Neuronal stem cell (in vitro differentiated cells): ENCODE data around the gene PLXNC1.

Source experiments
- DNase-seq: peaks from one replicate; pipeline ENCODE4 v3.0.0-alpha.2; 2013; ENCODE audit warnings: low spot score
- H2AFZ ChIP-seq: one replicate; pipeline ENCODE4 v1.6.1; 2013; ENCODE audit warnings: mild to moderate bottlenecking, low read length, inconsistent platforms
- H2AK5ac ChIP-seq: 2 replicates; pipeline ENCODE4 v1.6.1; 2013; ENCODE audit warnings: low read depth, mild to moderate bottlenecking, inconsistent platforms, low read length, moderate library complexity, mixed read lengths
- H2BK120ac ChIP-seq: 2 replicates; pipeline ENCODE4 v1.6.1; 2013; ENCODE audit warnings: low read depth, mild to moderate bottlenecking, inconsistent platforms, low read length, moderate library complexity, mixed read lengths
- H2BK12ac ChIP-seq: one replicate; pipeline ENCODE4 v1.6.1; 2013; ENCODE audit warnings: low read length, inconsistent platforms
- H2BK15ac ChIP-seq: 2 replicates; pipeline ENCODE4 v1.6.1; 2013; ENCODE audit warnings: mild to moderate bottlenecking, low read length, inconsistent platforms, mixed read lengths
- H2BK5ac ChIP-seq: one replicate; pipeline ENCODE4 v1.6.1; 2013; ENCODE audit warnings: inconsistent platforms, mild to moderate bottlenecking, low read length, moderate library complexity
- H3K14ac ChIP-seq: one replicate; pipeline ENCODE4 v1.6.1; 2013; ENCODE audit warnings: low read length, inconsistent platforms
- H3K18ac ChIP-seq: 2 replicates; pipeline ENCODE4 v1.6.1; 2013; ENCODE audit warnings: low read length, inconsistent platforms
- H3K23ac ChIP-seq: 2 replicates; pipeline ENCODE4 v1.6.1; 2013; ENCODE audit warnings: low read depth, mild to moderate bottlenecking, mixed read lengths, low read length, inconsistent platforms; ENCODE audit not compliant: poor library complexity
- H3K27ac ChIP-seq: replicated peaks from 3 replicates; pipeline ENCODE4 v1.5.1; 2013; ENCODE audit warnings: low read length, inconsistent platforms
- H3K27me3 ChIP-seq, 3 experiments: 2 replicates each; pipeline ENCODE4 v1.6.1; 2013; ENCODE audit warnings: low read length in 3 of 3, mild to moderate bottlenecking in 2 of 3, inconsistent platforms in 1 of 3, low read depth in 1 of 3, mixed read lengths in 1 of 3, moderate library complexity in 1 of 3; ENCODE audit not compliant: control insufficient read depth in 3 of 3, insufficient read depth in 3 of 3
- H3K36me3 ChIP-seq, 2 donors: replicated peaks in 1 of 2; 2 replicates each; pipeline ENCODE4 v1.6.1; 2013; ENCODE audit warnings: low read length in 2 of 2; ENCODE audit not compliant: control insufficient read depth in 2 of 2, insufficient read depth in 2 of 2
- H3K4ac ChIP-seq: 2 replicates; pipeline ENCODE4 v1.6.1; 2013; ENCODE audit warnings: inconsistent platforms, mild to moderate bottlenecking, low read length, moderate library complexity
- H3K4me1 ChIP-seq, 2 donors: 1 replicate in 1 of 2; 2 replicates in 1 of 2; pipeline ENCODE4 v1.6.1; 2013; ENCODE audit warnings: low read length in 2 of 2, low read depth in 1 of 2; ENCODE audit not compliant: control insufficient read depth in 2 of 2, insufficient read depth in 1 of 2
- H3K4me2 ChIP-seq: one replicate; pipeline ENCODE4 v1.6.1; 2013; ENCODE audit warnings: mild to moderate bottlenecking, low read length, inconsistent platforms; ENCODE audit not compliant: insufficient read depth, poor library complexity, severe bottlenecking
- H3K4me3 ChIP-seq, 2 donors: 2 replicates each; pipeline ENCODE4 v1.5.1; 2013; ENCODE audit warnings: low read length in 2 of 2, mild to moderate bottlenecking in 2 of 2, inconsistent platforms in 1 of 2, moderate library complexity in 1 of 2
- H3K79me1 ChIP-seq: one replicate; pipeline ENCODE4 v1.6.1; 2013; ENCODE audit warnings: low read depth, mild to moderate bottlenecking, inconsistent platforms, low read length, moderate library complexity
- H3K9ac ChIP-seq: one replicate; pipeline ENCODE4 v1.6.1; 2013; ENCODE audit warnings: mild to moderate bottlenecking, low read depth, low read length, inconsistent platforms; ENCODE audit not compliant: poor library complexity
- H3K9me3 ChIP-seq, 2 donors: replicated peaks in 1 of 2; 2 replicates each; pipeline versions ENCODE3 to v1.6.1; 2013; ENCODE audit warnings: low read length in 2 of 2, mild to moderate bottlenecking in 2 of 2, inconsistent platforms in 1 of 2, low read depth in 1 of 2, mixed read lengths in 1 of 2, moderate library complexity in 1 of 2; ENCODE audit not compliant: control insufficient read depth in 2 of 2, insufficient read depth in 1 of 2
- H4K8ac ChIP-seq: one replicate; pipeline ENCODE4 v1.6.1; 2013; ENCODE audit warnings: low read depth, mild to moderate bottlenecking, inconsistent platforms, low read length, moderate library complexity
- H4K91ac ChIP-seq: one replicate; pipeline ENCODE4 v1.6.1; 2013; ENCODE audit warnings: low read length, low read depth, mild to moderate bottlenecking, inconsistent platforms; ENCODE audit not compliant: poor library complexity
- WGBS, 2 donors: extraction: QIAGEN DNeasy Blood & Tissue Kit; methylation state at CpG; one replicate each; pipeline ENCODE4 v1.1.7; 2013; ENCODE audit warnings: missing lambda C conversion rate in 2 of 2, mixed read lengths in 1 of 2; ENCODE audit not compliant: insufficient read length in 2 of 2, insufficient replicate concordance in 1 of 2; ENCODE audit errors: extremely low coverage in 2 of 2; 5-methylcytosine and 5-hydroxymethylcytosine counted together

The PLXNC1 gene

GRCh38 chr12:94157981-94158411 lies 9.6 kb downstream of the PLXNC1 start:
- Histone ChIP-seq H3K9me3 (no peaks in the 10 kb centered on the region), H3K4me2 (no peak overlapping the region), H2BK120ac (no peak overlapping the region), H3K4ac (no peak overlapping the region), H3K14ac (no peak overlapping the region), H3K9ac (no peak overlapping the region), H2BK5ac (no peak overlapping the region), H4K91ac (no peak overlapping the region), H2AK5ac (no peak overlapping the region), H3K27me3 (no peaks in the 10 kb centered on the region), H3K79me1 (no peaks in the 10 kb centered on the region), H2BK15ac (no peak overlapping the region), H2AFZ (no peak overlapping the region), H3K4me3 (no peak overlapping the region), H3K36me3 (no peaks in the 10 kb centered on the region), H3K27ac (no peak overlapping the region), H3K4me1 (peaks cover 0 to 2% of the 10 kb centered on the region in 2 donors), H2BK12ac (no peak overlapping the region), H4K8ac (no peak overlapping the region), H3K23ac (no peak overlapping the region), H3K18ac (no peak overlapping the region)
- WGBS, 2 donors: no CpG with 5 or more reads among the region's 6 CpGs
- DNase-seq: no peak

- no peak overlapping the region for H3K27ac ChIP-seq
- no peak overlapping the region for H2BK15ac ChIP-seq
- H2AFZ ChIP-seq: no peak overlapping the region
- H3K27me3 ChIP-seq: no peaks in the 10 kb centered on the region
- no peak for DNase-seq
- no peak overlapping the region for H3K9ac ChIP-seq
- no peak overlapping the region for H4K91ac ChIP-seq
- no peaks in the 10 kb centered on the region for H3K79me1 ChIP-seq
- H4K8ac ChIP-seq: no peak overlapping the region
- no peak overlapping the region for H3K23ac ChIP-seq
- H2AK5ac ChIP-seq: no peak overlapping the region
- no CpG with 5 or more reads among the region's 8 CpGs for WGBS, 2 donors
- peaks cover 0 to 2% of the 10 kb centered on the region in 2 donors for H3K4me1 ChIP-seq
- no peak overlapping the region for H3K14ac ChIP-seq
- H3K4me2 ChIP-seq: no peak overlapping the region
- no peaks in the 10 kb centered on the region for H3K9me3 ChIP-seq
- H2BK12ac ChIP-seq: no peak overlapping the region
- H2BK5ac ChIP-seq: no peak overlapping the region
- H3K18ac ChIP-seq: no peak overlapping the region
- H3K4me3 ChIP-seq: no peak overlapping the region
- no peak overlapping the region for H3K4ac ChIP-seq
- no peak overlapping the region for H2BK120ac ChIP-seq
- no peaks in the 10 kb centered on the region for H3K36me3 ChIP-seq
These were observed 10.3 kb downstream of the PLXNC1 start for GRCh38 chr12:94158666-94159065.

GRCh38 chr12:94162108-94162507 lies 13.7 kb downstream of the PLXNC1 start:
- no peak overlapping the region for H2AK5ac ChIP-seq
- no peak overlapping the region for H2BK5ac ChIP-seq
- no peak overlapping the region for H3K23ac ChIP-seq
- H2AFZ ChIP-seq: no peak overlapping the region
- H3K4me1 ChIP-seq: peaks cover 17% of the 10 kb centered on the region in 2 donors
- H3K4me2 ChIP-seq: no peak overlapping the region
- DNase-seq: no peak
- H3K36me3 ChIP-seq: no peaks in the 10 kb centered on the region
- H3K4me3 ChIP-seq: no peak overlapping the region
- no peak overlapping the region for H3K4ac ChIP-seq
- H4K91ac ChIP-seq: no peak overlapping the region
- no peak overlapping the region for H2BK15ac ChIP-seq
- WGBS, 2 donors: 100% methylated on average over 1 of the region's 3 CpGs; no CpG with 5 or more reads in 1 of the 2 donors
- no peak overlapping the region for H3K18ac ChIP-seq
- H4K8ac ChIP-seq: no peak overlapping the region
- H3K14ac ChIP-seq: no peak overlapping the region
- H3K9ac ChIP-seq: no peak overlapping the region
- no peak overlapping the region for H2BK12ac ChIP-seq
- no peak overlapping the region for H3K27ac ChIP-seq
- no peaks in the 10 kb centered on the region for H3K9me3 ChIP-seq
- no peaks in the 10 kb centered on the region for H3K79me1 ChIP-seq
- no peaks in the 10 kb centered on the region for H3K27me3 ChIP-seq
- H2BK120ac ChIP-seq: no peak overlapping the region

- H3K14ac ChIP-seq: no peak overlapping the region
- H2AFZ ChIP-seq: no peak overlapping the region
- no peak overlapping the region for H3K18ac ChIP-seq
- no peak overlapping the region for H2BK5ac ChIP-seq
- no peak overlapping the region for H2BK12ac ChIP-seq
- no peak overlapping the region for H3K4me2 ChIP-seq
- H2AK5ac ChIP-seq: no peak overlapping the region
- no CpG with 5 or more reads among the region's 2 CpGs for WGBS, 2 donors
- no peaks in the 10 kb centered on the region for H3K27me3 ChIP-seq
- H2BK15ac ChIP-seq: no peak overlapping the region
- DNase-seq: no peak
- H3K9me3 ChIP-seq: no peaks in the 10 kb centered on the region
- H3K4me1 ChIP-seq: peaks cover 21 to 25% of the 10 kb centered on the region in 2 donors
- no peak overlapping the region for H2BK120ac ChIP-seq
- no peaks in the 10 kb centered on the region for H3K36me3 ChIP-seq
- no peaks in the 10 kb centered on the region for H3K79me1 ChIP-seq
- H3K27ac ChIP-seq: no peak overlapping the region
- H3K4ac ChIP-seq: no peak overlapping the region
- no peak overlapping the region for H4K8ac ChIP-seq
- H3K4me3 ChIP-seq: no peak overlapping the region
- H3K9ac ChIP-seq: no peak overlapping the region
- H4K91ac ChIP-seq: no peak overlapping the region
- H3K23ac ChIP-seq: no peak overlapping the region
These were observed 15.5 kb downstream of the PLXNC1 start for GRCh38 chr12:94163850-94164249.
